Measurements from ENCODE around the gene MLANA.

Gene MLANA

GRCh38 chr9:5896863-5897262 is 6.2 kb downstream of the MLANA start:
- no peak for TF ChIP-seq CTCF (IDR thresholded peaks at IDR 0.05; ENCODE audit: control insufficient read depth, insufficient read depth, low read depth, low read length, missing control alignments)
- no peak for DNase-seq (ENCODE audit: low read depth)
- H3K4me3 ChIP-seq (ENCODE audit: control insufficient read depth, low read depth, low read length), result no peak overlapping the region

- DNase-seq (ENCODE audit: low read depth), result no peak
- H3K4me3 ChIP-seq (ENCODE audit: control insufficient read depth, low read depth, low read length), result no peak overlapping the region
- TF ChIP-seq CTCF (IDR thresholded peaks at IDR 0.05; ENCODE audit: control insufficient read depth, insufficient read depth, low read depth, low read length, missing control alignments), result no peak
These were observed 7.2 kb downstream of the MLANA start for GRCh38 chr9:5897851-5898250.

GRCh38 chr9:5899292-5899691 is 8.6 kb downstream of the MLANA start:
- no peak overlapping the region for H3K4me3 ChIP-seq (ENCODE audit: control insufficient read depth, low read depth, low read length)
- TF ChIP-seq CTCF (IDR thresholded peaks at IDR 0.05; ENCODE audit: control insufficient read depth, insufficient read depth, low read depth, low read length, missing control alignments), result no peak
- no peak for DNase-seq (ENCODE audit: low read depth)

GRCh38 chr9:5900622-5901021 is 9.9 kb downstream of the MLANA start:
- DNase-seq (ENCODE audit: low read depth), result no peak
- no peak overlapping the region for H3K4me3 ChIP-seq (ENCODE audit: control insufficient read depth, low read depth, low read length)
- TF ChIP-seq CTCF (IDR thresholded peaks at IDR 0.05; ENCODE audit: control insufficient read depth, insufficient read depth, low read depth, low read length, missing control alignments), result no peak

- no peak for TF ChIP-seq CTCF (IDR thresholded peaks at IDR 0.05; ENCODE audit: control insufficient read depth, insufficient read depth, low read depth, low read length, missing control alignments)
These were observed 11.7 kb downstream of the MLANA start for GRCh38 chr9:5902377-5902776.

GRCh38 chr9:5908918-5909317 is 18.2 kb downstream of the MLANA start:
- no peak for DNase-seq (ENCODE audit: low read depth)
- H3K4me3 ChIP-seq (ENCODE audit: control insufficient read depth, low read depth, low read length), result no peak overlapping the region
- no peak for TF ChIP-seq CTCF (IDR thresholded peaks at IDR 0.05; ENCODE audit: control insufficient read depth, insufficient read depth, low read depth, low read length, missing control alignments)

More at GRCh38 chr9:5902377-5902776, 11.7 kb downstream of the MLANA start:
- H3K4me3 ChIP-seq (ENCODE audit: control insufficient read depth, low read depth, low read length), result no peak overlapping the region
- no peak for DNase-seq (ENCODE audit: low read depth)

- no peak for TF ChIP-seq CTCF (IDR thresholded peaks at IDR 0.05; ENCODE audit: control insufficient read depth, insufficient read depth, low read depth, low read length, missing control alignments)
- no peak for DNase-seq (ENCODE audit: low read depth)
These were observed 19.3 kb downstream of the MLANA start for GRCh38 chr9:5909976-5910375.

More at GRCh38 chr9:5909976-5910375, 19.3 kb downstream of the MLANA start:
- no peak overlapping the region for H3K4me3 ChIP-seq (ENCODE audit: control insufficient read depth, low read depth, low read length)
